DMS53 treated with DMSO at 0.1 percent for 48 hours (cell line): Measurements from ENCODE around the gene GPC4.

Experiments
- DNase-seq: peaks from one replicate; lab custom pipeline; 2025; ENCODE audit not compliant: unreplicated experiment; lab: John Stamatoyannopoulos, UW

Gene GPC4

GRCh38 chrX:133412246-133412645, 3.0 kb downstream of the GPC4 start:
- DNase-seq: no peak

- DNase-seq: no peak
Measured at GRCh38 chrX:133410550-133410949, 4.7 kb downstream of the GPC4 start.

- DNase-seq: no peak
Measured at GRCh38 chrX:133405498-133406185, 9.6 kb downstream of the GPC4 start.

- DNase-seq: no peak
Measured at GRCh38 chrX:133403984-133404383, 11.3 kb downstream of the GPC4 start.

- no peak for DNase-seq
Measured at GRCh38 chrX:133402830-133403625, 12.3 kb downstream of the GPC4 start.

GRCh38 chrX:133402042-133402453, 13.2 kb downstream of the GPC4 start:
- no peak for DNase-seq

- no peak for DNase-seq
Measured at GRCh38 chrX:133401536-133401935, 13.8 kb downstream of the GPC4 start.

- no peak for DNase-seq
Measured at GRCh38 chrX:133399411-133399810, 15.9 kb downstream of the GPC4 start.

- no peak for DNase-seq
Measured at GRCh38 chrX:133394765-133395164, 20.5 kb downstream of the GPC4 start.

GRCh38 chrX:133392671-133393070, 22.6 kb downstream of the GPC4 start:
- no peak for DNase-seq

GRCh38 chrX:133391111-133391510, 24.2 kb downstream of the GPC4 start:
- no peak for DNase-seq

- DNase-seq: peak; percentile 24
Measured at GRCh38 chrX:133390676-133391075, 24.6 kb downstream of the GPC4 start.

- no peak for DNase-seq
Measured at GRCh38 chrX:133389975-133390374, 25.3 kb downstream of the GPC4 start.

GRCh38 chrX:133384454-133384853, 30.8 kb downstream of the GPC4 start:
- DNase-seq: no peak

GRCh38 chrX:133380711-133381619, 34.3 kb downstream of the GPC4 start:
- no peak for DNase-seq

GRCh38 chrX:133376422-133376821, 38.9 kb downstream of the GPC4 start:
- DNase-seq: no peak

GRCh38 chrX:133375615-133376340, 39.5 kb downstream of the GPC4 start:
- no peak for DNase-seq

GRCh38 chrX:133374874-133375387, 40.4 kb downstream of the GPC4 start:
- DNase-seq: no peak

- no peak for DNase-seq
Measured at GRCh38 chrX:133373386-133374079, 41.8 kb downstream of the GPC4 start.

GRCh38 chrX:133370696-133371275, 44.5 kb downstream of the GPC4 start:
- no peak for DNase-seq
